ENCODE measurements around the gene LRRC32.
A peak's percentile ranks its signal among the peaks of the same experiment; 100 is the strongest.

LRRC32 gene

GRCh38 chr11:76699451-76700091 is 29.0 kb upstream of the LRRC32 start:
- no peak for DNase-seq (ENCODE audit: low spot score)

DNA sequence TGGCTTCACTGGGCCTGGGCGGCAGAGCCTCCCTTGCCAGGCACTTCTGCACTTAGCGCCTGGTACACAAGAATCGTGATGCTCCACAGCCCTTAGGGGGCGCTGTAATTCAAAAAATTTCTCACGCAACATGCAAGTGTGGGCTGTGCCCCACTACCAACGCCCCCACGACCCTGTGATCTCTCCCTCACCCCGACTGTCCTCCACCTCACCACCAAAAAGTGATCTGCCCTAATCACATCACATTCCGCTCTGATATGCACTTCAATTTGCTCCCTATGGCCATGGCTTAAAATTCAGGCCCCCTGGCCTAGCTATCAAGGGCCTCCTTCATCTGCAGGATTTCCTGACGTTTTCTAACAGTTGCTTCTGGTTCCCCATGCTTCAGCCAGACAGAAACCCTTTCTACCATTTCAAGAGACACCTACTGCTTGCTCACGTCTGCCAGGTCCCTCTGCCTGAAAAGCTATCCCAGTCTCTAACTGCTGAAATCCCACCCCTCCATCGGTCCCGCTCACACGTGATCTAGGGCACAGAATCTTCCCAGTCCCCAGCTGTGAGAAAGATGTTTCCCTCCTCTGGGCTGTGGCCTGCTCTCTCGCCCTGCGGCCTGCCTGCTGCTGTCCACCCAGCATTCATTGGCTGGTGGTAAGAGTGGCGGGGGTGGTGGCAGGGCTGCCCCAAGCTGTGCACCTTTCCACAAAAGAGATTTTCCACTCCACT is 27.9 kb upstream of the LRRC32 start:
- no peak for DNase-seq (ENCODE audit: low spot score)

DNA sequence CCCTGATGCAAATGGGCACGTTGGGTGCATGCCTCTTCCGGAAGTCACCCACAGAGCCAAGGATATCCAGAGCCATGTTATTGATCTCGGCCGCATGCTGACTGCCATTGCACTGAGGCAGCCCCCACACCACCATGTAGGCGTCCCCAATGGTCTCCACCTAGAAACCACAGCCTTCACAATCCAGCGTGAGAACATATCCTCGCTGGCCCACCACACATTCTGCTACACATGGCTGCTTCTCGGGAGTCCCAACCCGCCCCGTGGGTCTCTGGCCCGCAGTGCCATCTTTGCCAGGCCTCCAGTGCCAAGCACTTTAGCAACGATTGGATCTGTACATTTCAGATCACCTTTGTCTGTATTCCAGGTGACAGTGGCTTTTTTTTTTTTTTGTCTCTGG is 26.2 kb upstream of the LRRC32 start:
- DNase-seq (ENCODE audit: low spot score) = no peak

GRCh38 chr11:76695771-76696170 is 25.2 kb upstream of the LRRC32 start:
- no peak for DNase-seq (ENCODE audit: low spot score)

DNA sequence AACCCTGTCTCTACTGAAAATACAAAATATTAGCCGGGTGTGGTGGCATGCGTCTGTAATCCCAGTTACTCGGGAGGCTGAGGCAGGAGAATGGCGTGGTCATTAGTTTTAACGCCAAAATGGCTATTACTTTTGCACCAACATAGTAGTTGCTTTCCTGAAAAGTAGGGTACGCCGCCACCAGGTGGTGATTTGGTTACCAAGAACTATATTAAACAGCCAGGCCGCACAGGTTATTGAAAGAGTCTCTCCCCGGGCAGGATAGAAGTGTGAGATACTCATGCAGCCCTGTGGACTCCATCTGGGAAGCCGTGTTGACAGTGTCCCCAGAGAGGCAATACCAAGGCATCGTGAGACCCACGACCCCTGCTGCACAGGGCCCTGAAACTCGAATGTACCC is 24.6 kb upstream of the LRRC32 start:
- no peak for DNase-seq (ENCODE audit: low spot score)

GRCh38 chr11:76694664-76695063 is 24.1 kb upstream of the LRRC32 start:
- no peak for DNase-seq (ENCODE audit: low spot score)

GRCh38 chr11:76693806-76694205 is 23.3 kb upstream of the LRRC32 start:
- DNase-seq (ENCODE audit: low spot score) = no peak

GRCh38 chr11:76692956-76693355 is 22.4 kb upstream of the LRRC32 start:
- DNase-seq (ENCODE audit: low spot score) = no peak

- no peak for DNase-seq (ENCODE audit: low spot score)
Observed at GRCh38 chr11:76691655-76692054, 21.1 kb upstream of the LRRC32 start.

DNA sequence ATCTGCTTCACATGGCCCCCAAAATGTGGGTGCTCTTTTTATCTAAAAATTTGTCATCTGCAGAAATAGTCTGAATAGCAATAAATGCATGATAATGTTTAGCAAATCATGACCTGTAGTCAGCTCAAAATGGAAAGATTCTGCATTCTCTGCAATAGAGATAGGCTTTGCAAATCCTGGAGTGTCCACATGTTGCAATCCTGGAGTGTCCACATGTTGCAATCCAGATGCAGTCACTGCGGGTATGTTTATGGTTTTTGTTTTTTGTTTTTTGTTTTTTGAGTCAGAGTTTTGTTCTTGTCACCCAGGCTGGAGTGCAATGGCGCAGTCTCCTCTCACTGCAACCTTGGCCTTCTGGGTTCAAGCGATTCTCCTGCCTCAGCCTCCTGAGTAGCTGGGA is 20.2 kb upstream of the LRRC32 start:
- no peak for DNase-seq (ENCODE audit: low spot score)

DNA sequence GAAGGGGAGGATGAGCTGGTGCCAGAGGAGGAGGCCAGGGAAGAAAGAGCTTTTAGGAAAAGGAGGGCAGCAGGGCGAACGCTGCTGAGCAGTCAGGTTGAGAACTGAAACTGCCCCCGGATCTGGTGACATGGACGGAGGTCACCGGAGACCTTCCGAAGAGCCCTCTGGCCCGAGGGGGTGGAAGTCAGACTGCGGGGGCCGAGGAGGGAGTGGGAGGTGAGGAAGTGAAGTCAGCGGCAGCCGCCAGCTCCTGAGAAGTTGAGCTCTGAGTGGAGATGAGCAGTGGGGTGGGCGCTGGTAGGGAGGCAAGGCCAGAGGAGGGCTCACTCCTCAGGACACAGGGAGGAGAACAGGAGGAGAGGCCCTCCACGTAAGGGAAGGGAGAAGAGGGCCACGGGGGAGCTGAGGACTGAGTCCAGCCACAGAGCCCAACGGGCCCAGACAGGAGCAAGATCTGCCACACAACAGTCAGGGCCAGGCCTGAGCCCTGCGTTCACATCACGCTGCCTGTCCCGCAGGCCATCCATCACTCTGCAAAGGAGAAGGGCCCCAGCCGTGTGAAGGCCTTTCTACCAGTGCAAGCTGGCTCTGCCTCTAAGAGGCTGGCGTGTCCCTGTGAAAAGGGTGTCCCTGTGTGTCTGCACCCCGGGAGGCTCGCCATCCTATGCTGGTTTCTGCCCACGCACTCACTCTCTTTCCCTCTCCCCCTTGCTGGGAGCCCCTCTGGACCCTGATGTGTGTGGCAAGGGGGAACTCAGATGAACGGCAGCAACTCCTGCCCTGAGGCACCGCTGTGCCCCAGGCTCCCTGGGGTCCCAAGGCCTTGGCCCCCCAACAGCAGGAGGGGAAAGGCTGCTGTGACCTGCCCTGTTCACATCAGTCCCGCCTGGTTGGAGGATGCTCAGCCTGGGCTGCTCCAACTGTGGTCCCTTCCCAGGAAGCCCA is 19.0 kb upstream of the LRRC32 start:
- DNase-seq (ENCODE audit: low spot score) = no peak

- no peak for DNase-seq (ENCODE audit: low spot score)
Observed at GRCh38 chr11:76688146-76688545, 17.6 kb upstream of the LRRC32 start.

DNA sequence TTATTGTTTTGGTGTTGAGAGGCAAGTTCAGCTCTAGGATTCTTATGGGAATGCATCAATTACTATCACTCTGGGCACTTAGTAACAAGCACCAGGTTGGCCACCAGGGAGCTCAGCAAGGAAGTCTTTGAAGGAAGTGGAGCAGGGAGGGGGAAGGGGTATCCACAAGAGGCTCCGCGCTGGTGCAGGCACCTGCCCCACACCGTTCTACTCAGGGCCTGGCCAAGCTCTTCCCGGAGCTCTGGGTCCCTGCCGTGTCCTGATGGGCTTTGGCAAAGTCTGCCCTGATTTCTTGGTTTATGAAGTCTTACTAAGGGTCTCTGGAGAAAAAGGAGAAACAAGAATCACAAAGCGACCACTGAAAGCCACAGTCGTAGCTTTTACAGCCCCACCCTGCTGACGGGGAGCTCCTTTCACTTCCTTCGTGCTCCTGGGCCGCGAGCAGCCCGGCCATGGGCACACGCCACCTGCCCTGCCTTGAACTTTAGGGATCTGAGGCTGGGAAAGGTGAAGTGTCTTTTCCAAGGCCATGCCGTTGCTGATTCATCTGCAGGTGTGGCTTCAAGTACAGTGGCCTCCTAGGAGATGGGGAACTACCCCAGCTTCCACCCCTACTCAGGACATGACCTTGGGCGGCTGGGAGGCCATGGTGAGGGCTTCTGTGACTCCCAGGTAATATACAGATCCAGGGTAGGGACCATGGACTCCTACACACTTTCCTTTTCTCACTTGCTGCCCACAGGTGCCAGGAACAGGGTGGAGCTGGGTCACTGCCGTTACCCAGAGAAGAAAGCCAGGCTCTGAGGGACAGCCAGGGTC is 15.9 kb upstream of the LRRC32 start:
- no peak for DNase-seq (ENCODE audit: low spot score)

DNA sequence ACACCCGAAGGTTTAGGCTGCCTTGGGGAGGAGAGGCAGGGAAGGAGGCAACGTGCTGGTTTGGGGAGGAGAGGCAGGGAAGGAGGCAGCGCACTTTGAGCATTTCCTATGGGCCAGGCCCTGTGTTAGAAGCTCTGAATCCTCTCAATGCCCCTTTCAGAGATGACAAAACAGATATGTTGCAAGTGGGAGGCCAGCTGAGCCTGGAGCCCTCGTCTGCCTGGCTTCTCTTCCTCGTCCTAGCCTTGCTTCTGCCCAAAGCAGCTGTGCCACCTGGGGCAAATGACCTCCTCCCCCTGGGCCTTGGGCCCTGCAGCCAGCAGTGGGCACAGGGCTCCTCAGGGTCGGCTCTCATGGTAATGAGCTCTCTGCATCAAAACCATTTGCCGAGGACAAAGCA is 15.3 kb upstream of the LRRC32 start:
- DNase-seq (ENCODE audit: low spot score) = no peak

DNA sequence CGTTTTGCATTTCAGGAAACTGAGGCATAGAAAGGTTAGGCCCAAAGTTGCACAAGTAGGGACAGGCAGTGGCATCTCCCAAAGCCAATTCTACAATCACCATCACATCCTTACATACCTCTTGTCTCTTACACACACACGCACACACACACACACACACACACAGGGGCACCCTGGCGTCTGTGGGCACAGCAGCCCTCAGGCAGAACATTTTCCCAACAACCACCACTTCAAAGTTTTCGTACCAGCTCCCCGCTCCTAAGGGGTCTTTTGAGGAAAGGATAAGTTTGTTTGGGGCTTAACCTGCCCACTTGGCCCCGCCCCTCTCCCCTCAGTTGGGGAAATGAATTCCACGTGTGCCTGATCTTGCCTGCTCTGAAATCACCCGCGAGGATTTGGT is 14.7 kb upstream of the LRRC32 start:
- no peak for DNase-seq (ENCODE audit: low spot score)

- no peak for DNase-seq (ENCODE audit: low spot score)
Observed at GRCh38 chr11:76684516-76684915, 14.0 kb upstream of the LRRC32 start.

DNA sequence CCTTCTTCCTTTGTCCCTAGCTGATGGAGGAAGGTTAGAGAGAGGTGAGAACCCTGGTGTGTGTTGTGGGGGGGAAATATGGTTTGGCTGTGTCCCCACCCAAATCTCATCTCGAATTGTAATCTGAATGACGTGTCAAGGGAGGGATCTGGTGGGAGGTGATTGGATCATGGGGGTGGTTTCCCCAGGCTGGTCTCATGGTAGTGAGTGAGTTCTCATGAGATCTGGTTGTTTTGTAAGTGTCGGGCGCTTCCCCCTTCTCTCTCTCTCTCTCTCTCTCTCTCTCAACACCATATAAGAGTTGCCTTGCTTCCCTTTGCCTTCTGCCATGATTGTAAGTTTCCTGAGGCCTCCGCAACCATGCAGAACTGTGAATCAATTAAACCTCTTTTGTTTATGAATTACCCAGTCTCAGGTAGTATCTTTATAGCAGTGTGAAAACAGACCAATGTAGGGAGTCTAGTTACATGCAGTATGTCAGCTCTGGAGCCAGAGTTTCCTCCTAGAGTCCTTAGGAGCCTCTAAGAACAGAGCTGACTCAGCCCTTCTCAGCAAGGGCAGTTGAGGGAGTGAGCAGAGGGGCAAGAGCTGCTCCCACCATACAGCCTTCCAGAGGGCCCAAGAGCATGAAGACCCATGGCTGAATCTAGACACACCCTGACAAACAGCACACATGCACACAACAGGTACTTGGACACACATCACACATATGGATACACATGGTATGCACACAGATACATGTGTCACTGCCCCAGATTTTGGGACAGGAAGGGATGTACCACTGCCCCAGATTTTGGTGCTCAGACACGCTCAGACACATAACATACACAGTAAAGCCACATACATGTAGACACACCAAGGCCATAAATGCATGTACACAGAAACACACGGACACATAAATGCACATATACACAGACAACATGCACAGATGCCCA is 12.9 kb upstream of the LRRC32 start:
- DNase-seq (ENCODE audit: low spot score) = no peak

GRCh38 chr11:76682684-76683083 is 12.1 kb upstream of the LRRC32 start:
- DNase-seq (ENCODE audit: low spot score) = no peak

DNA sequence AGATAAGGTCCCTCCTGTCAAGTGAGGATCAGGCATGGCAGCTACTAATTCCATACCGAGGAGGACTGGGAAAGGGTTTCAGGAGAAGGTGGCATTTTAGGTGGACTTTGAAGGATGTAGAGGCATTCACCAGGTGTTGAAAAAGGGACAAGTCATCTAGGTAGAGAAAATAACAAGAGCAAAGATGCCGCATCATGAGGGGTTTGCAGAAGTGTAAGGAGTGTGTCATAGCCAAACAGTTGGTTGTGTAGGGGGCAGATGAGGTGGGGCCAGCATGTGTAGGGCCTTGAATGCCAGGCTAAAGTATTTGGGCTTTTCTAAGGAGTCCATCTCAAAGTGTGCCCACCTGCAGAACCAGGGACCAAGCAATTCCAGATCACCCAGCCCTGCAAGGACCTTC is 11.6 kb upstream of the LRRC32 start:
- no peak for DNase-seq (ENCODE audit: low spot score)

DNA sequence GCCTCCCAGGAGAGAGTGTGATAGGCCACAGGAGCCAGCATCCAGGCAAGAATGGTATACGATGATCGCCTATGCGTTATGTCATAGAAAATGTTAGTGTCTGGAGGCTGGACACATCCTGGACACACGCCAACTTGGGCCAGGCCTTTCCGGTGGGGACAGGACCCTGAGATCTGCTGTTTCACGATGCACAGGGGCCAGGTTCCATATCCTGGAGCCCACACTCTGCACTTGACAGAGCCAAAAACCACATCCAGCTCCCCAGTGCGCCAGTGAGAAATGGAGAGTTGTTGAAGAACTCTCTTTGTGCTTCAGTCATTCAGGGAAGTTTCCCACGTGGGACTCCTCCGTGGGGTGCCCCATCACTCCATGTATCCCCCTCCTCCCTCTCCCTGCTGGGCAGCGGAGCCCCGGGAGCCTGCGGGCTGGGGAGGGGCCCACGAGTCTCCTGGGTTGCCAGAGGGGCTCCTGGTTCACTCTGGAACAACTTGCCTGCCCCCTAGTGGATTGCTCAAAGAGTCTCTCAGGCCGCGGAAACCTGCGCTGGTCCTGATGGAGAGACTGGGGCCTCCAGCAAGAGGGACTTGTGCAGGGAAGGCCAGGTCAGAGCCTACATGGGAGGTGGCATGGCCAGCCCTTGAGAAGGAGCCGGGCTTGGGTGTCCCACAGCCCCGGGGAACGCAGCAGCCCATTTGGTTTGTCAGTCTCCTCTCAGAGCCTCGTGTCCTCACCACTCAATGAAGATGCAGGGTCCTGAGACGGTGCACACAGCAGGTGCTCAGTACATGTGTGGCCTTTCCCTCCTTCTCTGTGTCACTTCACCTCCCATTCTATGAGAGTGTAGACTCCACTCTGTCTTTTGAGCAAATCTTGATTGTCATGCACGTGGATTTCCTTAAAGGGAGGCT is 10.2 kb upstream of the LRRC32 start:
- DNase-seq (ENCODE audit: low spot score) = peak; percentile 66
